ENCODE data around the gene MYH6. TPM values are rescaled to one million over a fixed set of nuclear protein-coding genes. Genes with fewer than 3 reads are reported as not detected.

Gene MYH6
- total and polyA plus RNA-seq, 2 of the 13 experiments (the other 11 are each of a cell fraction or from before 2014, with no cell fraction given) = 0.01 TPM; not detected in 1

DNA sequence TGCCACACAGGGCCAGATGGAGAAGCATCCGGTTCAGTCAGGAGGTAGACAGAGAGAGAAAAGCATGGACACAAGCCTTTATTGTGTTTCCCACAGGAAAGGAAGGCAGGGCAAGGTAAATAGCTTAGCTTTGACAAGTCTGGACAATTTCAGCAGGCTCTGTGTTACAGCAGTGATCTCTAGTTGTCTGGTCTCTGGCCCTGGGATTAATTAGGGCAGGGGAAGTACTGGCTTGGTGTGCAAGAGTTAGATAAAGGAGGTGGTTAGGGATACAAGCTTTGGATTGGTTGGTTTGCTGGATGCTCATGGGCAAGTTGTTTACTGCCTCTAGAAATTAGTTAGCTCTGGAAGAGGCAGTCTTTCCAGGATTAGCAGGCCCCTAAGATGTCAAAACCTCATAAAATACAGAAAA, 46.4 kb upstream of the MYH6 start (continued):
- TF ChIP-seq, protein P1, sequence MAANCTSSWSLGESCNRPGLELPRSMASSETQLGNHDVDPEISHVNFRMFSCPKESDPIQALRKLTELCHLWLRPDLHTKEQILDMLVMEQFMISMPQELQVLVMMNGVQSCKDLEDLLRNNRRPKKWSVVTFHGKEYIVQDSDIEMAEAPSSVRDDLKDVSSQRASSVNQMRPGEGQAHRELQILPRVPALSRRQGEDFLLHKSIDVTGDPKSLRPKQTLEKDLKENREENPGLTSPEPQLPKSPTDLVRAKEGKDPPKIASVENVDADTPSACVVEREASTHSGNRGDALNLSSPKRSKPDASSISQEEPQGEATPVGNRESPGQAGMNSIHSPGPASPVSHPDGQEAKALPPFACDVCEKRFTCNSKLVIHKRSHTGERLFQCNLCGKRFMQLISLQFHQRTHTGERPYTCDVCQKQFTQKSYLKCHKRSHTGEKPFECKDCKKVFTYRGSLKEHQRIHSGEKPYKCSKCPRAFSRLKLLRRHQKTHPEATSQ (CRISPR knock-in tag; IDR thresholded peaks at IDR 0.05; ENCODE audit: borderline replicate concordance) = no peak
- TF ChIP-seq, protein P2, sequence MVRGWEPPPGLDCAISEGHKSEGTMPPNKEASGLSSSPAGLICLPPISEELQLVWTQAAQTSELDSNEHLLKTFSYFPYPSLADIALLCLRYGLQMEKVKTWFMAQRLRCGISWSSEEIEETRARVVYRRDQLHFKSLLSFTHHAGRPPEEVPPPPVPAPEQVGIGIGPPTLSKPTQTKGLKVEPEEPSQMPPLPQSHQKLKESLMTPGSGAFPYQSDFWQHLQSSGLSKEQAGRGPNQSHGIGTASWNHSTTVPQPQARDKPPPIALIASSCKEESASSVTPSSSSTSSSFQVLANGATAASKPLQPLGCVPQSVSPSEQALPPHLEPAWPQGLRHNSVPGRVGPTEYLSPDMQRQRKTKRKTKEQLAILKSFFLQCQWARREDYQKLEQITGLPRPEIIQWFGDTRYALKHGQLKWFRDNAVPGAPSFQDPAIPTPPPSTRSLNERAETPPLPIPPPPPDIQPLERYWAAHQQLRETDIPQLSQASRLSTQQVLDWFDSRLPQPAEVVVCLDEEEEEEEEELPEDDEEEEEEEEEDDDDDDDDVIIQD (CRISPR knock-in tag; IDR thresholded peaks at IDR 0.05; ENCODE audit: low read depth) = peak; percentile 72
- TF ChIP-seq MIXL1 (CRISPR knock-in tag; IDR thresholded peaks at IDR 0.05) = peak; percentile 84
- TF ChIP-seq ZFP36 (IDR thresholded peaks at IDR 0.05; ENCODE audit: borderline replicate concordance, low read depth, low read length, partially characterized antibody) = no peak
- TF ChIP-seq, protein P3, sequence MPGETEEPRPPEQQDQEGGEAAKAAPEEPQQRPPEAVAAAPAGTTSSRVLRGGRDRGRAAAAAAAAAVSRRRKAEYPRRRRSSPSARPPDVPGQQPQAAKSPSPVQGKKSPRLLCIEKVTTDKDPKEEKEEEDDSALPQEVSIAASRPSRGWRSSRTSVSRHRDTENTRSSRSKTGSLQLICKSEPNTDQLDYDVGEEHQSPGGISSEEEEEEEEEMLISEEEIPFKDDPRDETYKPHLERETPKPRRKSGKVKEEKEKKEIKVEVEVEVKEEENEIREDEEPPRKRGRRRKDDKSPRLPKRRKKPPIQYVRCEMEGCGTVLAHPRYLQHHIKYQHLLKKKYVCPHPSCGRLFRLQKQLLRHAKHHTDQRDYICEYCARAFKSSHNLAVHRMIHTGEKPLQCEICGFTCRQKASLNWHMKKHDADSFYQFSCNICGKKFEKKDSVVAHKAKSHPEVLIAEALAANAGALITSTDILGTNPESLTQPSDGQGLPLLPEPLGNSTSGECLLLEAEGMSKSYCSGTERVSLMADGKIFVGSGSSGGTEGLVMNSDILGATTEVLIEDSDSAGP (CRISPR knock-in tag; IDR thresholded peaks at IDR 0.05; ENCODE audit: borderline replicate concordance) = no peak
- no peak for TF ChIP-seq KLF9 (CRISPR knock-in tag; IDR thresholded peaks at IDR 0.05; ENCODE audit: low read depth)
- TF ChIP-seq, protein P4, sequence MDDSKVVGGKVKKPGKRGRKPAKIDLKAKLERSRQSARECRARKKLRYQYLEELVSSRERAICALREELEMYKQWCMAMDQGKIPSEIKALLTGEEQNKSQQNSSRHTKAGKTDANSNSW (CRISPR knock-in tag; IDR thresholded peaks at IDR 0.05; ENCODE audit: borderline replicate concordance) = no peak
- TF ChIP-seq ZNF766 (CRISPR knock-in tag; IDR thresholded peaks at IDR 0.05; ENCODE audit: borderline replicate concordance) = peak; percentile 89; the same call in 1 of the 2 replicates
- TF ChIP-seq EED (CRISPR knock-in tag; IDR thresholded peaks at IDR 0.05) = no peak
- TF ChIP-seq, protein P5, sequence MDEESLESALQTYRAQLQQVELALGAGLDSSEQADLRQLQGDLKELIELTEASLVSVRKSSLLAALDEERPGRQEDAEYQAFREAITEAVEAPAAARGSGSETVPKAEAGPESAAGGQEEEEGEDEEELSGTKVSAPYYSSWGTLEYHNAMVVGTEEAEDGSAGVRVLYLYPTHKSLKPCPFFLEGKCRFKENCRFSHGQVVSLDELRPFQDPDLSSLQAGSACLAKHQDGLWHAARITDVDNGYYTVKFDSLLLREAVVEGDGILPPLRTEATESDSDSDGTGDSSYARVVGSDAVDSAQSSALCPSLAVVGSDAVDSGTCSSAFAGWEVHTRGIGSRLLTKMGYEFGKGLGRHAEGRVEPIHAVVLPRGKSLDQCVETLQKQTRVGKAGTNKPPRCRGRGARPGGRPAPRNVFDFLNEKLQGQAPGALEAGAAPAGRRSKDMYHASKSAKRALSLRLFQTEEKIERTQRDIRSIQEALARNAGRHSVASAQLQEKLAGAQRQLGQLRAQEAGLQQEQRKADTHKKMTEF (CRISPR knock-in tag; IDR thresholded peaks at IDR 0.05) = peak; percentile 67
- peak; percentile 56; the same call in 1 of the 2 replicates for TF ChIP-seq FOXK1 (CRISPR knock-in tag; IDR thresholded peaks at IDR 0.05; ENCODE audit: borderline replicate concordance, low read depth)
- TF ChIP-seq HNF4A (CRISPR knock-in tag; IDR thresholded peaks at IDR 0.05) = peak; percentile 18; the same call in 1 of the 2 replicates
- no peak for TF ChIP-seq KDM4B (CRISPR knock-in tag; IDR thresholded peaks at IDR 0.05)
- TF ChIP-seq ZNF331 (CRISPR knock-in tag; IDR thresholded peaks at IDR 0.05) = peak; percentile 78; the same call in 1 of the 2 replicates
- TF ChIP-seq GATAD2A (CRISPR knock-in tag; IDR thresholded peaks at IDR 0.05) = peak; percentile 52; the same call in 1 of the 2 replicates
- TF ChIP-seq ZNF225 (CRISPR knock-in tag; IDR thresholded peaks at IDR 0.05) = no peak
- TF ChIP-seq, protein P6, sequence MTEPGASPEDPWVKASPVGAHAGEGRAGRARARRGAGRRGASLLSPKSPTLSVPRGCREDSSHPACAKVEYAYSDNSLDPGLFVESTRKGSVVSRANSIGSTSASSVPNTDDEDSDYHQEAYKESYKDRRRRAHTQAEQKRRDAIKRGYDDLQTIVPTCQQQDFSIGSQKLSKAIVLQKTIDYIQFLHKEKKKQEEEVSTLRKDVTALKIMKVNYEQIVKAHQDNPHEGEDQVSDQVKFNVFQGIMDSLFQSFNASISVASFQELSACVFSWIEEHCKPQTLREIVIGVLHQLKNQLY (CRISPR knock-in tag; IDR thresholded peaks at IDR 0.05) = peak; percentile 34; the same call in 1 of the 2 replicates
- peak; percentile 74; the same call in 1 of the 2 replicates for TF ChIP-seq MIER2 (CRISPR knock-in tag; IDR thresholded peaks at IDR 0.05)
- peak; percentile 94; the same call in 1 of the 2 replicates for TF ChIP-seq ETV5 (CRISPR knock-in tag; IDR thresholded peaks at IDR 0.05; ENCODE audit: borderline replicate concordance)
- TF ChIP-seq, protein P7, sequence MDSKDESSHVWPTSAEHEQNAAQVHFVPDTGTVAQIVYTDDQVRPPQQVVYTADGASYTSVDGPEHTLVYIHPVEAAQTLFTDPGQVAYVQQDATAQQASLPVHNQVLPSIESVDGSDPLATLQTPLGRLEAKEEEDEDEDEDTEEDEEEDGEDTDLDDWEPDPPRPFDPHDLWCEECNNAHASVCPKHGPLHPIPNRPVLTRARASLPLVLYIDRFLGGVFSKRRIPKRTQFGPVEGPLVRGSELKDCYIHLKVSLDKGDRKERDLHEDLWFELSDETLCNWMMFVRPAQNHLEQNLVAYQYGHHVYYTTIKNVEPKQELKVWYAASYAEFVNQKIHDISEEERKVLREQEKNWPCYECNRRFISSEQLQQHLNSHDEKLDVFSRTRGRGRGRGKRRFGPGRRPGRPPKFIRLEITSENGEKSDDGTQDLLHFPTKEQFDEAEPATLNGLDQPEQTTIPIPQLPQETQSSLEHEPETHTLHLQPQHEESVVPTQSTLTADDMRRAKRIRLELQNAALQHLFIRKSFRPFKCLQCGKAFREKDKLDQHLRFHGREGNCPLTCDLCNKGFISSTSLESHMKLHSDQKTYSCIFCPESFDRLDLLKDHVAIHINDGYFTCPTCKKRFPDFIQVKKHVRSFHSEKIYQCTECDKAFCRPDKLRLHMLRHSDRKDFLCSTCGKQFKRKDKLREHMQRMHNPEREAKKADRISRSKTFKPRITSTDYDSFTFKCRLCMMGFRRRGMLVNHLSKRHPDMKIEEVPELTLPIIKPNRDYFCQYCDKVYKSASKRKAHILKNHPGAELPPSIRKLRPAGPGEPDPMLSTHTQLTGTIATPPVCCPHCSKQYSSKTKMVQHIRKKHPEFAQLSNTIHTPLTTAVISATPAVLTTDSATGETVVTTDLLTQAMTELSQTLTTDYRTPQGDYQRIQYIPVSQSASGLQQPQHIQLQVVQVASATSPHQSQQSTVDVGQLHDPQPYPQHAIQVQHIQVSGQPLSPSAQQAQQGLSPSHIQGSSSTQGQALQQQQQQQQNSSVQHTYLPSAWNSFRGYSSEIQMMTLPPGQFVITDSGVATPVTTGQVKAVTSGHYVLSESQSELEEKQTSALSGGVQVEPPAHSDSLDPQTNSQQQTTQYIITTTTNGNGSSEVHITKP (CRISPR knock-in tag; IDR thresholded peaks at IDR 0.05; ENCODE audit: low read depth) = peak; percentile 28; the same call in 1 of the 2 replicates
